MG63 (cell line): ENCODE data around the gene MYCL. TPM values are rescaled to one million over a fixed set of nuclear protein-coding genes. Genes with fewer than 3 reads are reported as not detected.
"Not testable (repeated sequence)": the region's sequence is repeated elsewhere in the genome, so short reads cannot be mapped to it uniquely, and the experiment has no call there.

ENCODE experiments used
- DNase-seq: peaks from one replicate; pipeline ENCODE4 v3.0.0-alpha.2; 2020
- H3K27me3 ChIP-seq: fragments of 250-450 bp; sonication (Bioruptor Pico); 2 replicates; pipeline ENCODE4 v1.5.1; 2020; ENCODE audit warnings: mild to moderate bottlenecking, moderate library complexity
- H3K36me3 ChIP-seq: fragments of 250-450 bp; sonication (Bioruptor Pico); 2 replicates; pipeline ENCODE4 v1.5.1; 2020; ENCODE audit warnings: mild to moderate bottlenecking, moderate library complexity
- H3K4me3 ChIP-seq: fragments of 250-450 bp; sonication (Bioruptor Pico); 2 replicates; pipeline ENCODE4 v1.5.1; 2020; ENCODE audit warnings: mild to moderate bottlenecking, moderate library complexity
- H3K9me3 ChIP-seq: fragments of 250-450 bp; sonication (Bioruptor Pico); 2 replicates; pipeline ENCODE4 v1.5.1; 2020; ENCODE audit warnings: mild to moderate bottlenecking, moderate library complexity
- total RNA-seq: library from RNA; depleted of rRNA; stranded (reverse); fragments of >200 nt; shearing (Covaris generic); gene quantifications from 2 replicates; pipeline ENCODE4 v1.2.3, GENCODE V29; 2014; ENCODE audit warnings: low replicate concordance

Gene MYCL
- total RNA-seq, 1 experiment from 2014 or later, result 0.07 TPM

DNA sequence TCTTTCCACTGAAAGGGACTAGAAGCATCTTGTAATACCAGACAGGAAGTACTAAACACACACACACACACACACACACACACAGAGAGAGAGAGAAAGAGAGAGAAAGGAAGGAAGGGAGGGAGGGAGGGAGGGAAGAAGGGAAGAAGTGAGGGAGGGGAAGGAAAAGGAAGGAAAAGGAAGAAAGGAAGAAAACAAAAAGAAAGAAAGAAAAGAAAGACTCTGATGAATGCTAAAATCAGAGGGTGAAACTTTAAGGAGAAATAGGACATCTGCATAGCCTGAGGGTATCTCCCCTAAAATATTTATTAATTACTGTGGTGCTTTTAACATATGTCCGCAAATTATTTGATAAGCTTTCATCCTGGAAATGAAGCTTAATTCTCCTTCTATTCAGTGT is 29.0 kb downstream of the MYCL start:
- Histone ChIP-seq H3K9me3 (no peaks in the 10 kb centered on the region), H3K4me3 (no peak overlapping the region), H3K27me3 (no peaks in the 10 kb centered on the region), H3K36me3 (peaks cover 3% of the 10 kb centered on the region)
- no peak for DNase-seq

DNA sequence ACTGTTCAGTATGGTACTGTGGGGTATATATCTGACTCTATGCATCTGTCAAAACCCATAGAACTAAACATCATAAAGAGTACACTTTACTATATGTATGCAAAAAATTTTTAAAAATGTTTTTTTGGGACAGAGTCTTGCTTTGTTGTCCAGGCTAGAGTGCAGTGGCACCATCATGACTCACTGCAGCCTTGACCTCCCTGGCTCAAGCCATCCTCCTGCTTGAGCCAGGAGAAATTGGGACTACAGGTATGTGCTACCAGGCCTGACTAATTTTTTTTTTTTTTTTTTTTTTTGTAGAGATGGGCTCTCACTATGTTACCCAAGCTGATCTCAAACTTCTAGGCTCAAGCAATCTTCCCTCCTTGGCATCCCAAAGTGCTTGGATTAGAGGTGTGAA is 29.9 kb downstream of the MYCL start:
- Histone ChIP-seq H3K9me3 (no peaks in the 10 kb centered on the region), H3K36me3 (peaks cover 2% of the 10 kb centered on the region), H3K27me3 (no peaks in the 10 kb centered on the region), H3K4me3 (no peak overlapping the region)
- DNase-seq, result no peak

DNA sequence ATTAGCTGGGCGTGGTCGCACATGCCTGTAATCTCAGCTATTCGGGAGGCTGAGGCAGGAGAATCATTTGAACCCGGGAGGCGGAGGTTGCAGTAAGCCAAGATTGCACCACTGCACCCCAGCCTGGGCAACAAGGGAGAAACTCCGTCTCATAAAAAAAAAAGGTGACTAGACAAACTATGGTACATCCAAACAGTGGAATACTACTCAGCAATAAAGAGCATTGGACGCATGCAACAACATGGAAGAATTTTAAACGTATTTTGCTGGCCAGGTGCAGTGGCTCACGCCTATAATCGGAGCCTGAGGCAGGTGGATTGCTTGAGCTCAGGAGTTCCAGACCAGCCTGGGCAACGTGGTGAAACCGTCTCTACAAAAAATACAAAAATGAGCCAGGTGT is 30.7 kb downstream of the MYCL start:
- not testable (repeated sequence) for H3K27me3 ChIP-seq

DNA sequence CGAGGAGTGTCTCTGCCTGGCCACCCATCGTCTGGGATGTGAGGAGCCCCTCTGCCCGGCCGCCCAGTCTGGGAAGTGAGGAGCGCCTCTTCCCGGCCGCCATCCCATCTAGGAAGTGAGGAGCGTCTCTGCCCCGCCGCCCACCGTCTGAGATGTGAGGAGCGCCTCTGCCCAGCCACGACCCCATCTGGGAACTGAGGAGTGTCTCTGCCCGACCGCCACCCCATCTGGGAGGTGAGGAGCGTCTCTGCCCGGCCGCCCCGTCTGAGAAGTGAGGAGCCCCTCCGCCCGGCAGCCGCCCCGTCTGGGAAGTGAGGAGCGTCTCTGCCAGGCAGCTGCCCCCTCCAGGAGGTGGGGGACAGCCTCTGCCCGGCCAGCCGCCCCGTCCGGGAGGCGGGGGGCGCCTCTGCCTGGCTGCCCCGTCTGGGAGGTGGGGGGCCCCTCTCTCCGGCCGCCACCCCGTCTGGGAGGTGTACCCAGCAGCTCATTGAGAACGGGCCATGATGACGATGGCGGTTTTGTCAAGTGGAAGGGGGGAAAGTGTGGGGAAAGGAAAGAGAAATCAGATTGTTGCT is 32.1 kb downstream of the MYCL start:
- not testable (repeated sequence) for DNase-seq, H3K9me3 ChIP-seq

More for the DNA sequence above, 30.7 kb downstream of the MYCL start:
- not testable (repeated sequence) for H3K9me3 ChIP-seq, H3K4me3 ChIP-seq, DNase-seq, H3K36me3 ChIP-seq

DNA sequence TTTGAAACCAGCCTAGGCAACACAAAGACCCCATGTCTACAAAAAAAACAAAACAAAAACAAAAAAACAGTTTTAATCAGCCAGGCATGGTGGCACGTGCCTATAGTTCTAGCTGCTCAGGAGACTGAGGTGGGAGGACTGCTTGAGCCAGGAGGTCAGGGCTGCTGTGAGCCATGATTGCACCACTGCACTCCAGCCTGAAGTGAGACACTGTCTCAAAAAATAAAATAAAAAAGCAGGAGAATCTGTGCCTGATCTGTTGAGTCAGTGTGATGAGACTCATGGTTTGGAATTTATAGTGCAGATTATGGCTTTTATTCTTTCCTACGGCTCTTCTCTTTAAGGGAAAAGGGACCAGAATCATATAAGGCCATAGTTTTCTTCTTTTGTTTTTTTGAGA is 35.0 kb downstream of the MYCL start:
- peak; percentile 55 for DNase-seq
- no peaks in the 10 kb centered on the region for H3K27me3 ChIP-seq
- H3K36me3 ChIP-seq, result peaks cover 4% of the 10 kb centered on the region
- no peaks in the 10 kb centered on the region for H3K9me3 ChIP-seq
- no peak overlapping the region for H3K4me3 ChIP-seq

More for the DNA sequence above, 32.1 kb downstream of the MYCL start:
- H3K4me3 ChIP-seq, H3K36me3 ChIP-seq, H3K27me3 ChIP-seq: not testable (repeated sequence)

DNA sequence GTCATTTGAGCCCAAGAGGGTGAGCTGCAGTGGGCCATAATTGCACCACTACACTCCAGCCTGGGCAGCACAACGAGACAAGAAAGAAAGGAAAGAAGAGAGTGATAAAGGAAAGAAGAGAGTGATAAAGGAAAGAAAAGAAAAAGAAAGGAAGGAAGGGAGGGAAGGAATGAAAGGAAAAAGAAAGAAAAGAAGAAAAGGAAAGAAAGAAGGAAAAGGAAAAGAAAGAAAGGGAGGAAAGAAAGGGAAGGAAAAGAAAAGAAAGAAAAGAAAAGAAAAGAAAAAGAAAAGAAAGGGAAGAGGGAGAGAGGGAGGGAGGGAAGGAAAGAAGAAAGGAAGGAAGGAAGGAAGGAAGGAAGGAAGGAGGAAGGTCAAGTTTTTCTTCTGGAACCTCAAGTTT is 36.0 kb downstream of the MYCL start:
- no peak for DNase-seq
- Histone ChIP-seq H3K36me3 (peaks cover 2% of the 10 kb centered on the region; the same call in 1 of the 2 replicates), H3K9me3 (no peaks in the 10 kb centered on the region), H3K4me3 (no peak overlapping the region), H3K27me3 (no peaks in the 10 kb centered on the region)

DNA sequence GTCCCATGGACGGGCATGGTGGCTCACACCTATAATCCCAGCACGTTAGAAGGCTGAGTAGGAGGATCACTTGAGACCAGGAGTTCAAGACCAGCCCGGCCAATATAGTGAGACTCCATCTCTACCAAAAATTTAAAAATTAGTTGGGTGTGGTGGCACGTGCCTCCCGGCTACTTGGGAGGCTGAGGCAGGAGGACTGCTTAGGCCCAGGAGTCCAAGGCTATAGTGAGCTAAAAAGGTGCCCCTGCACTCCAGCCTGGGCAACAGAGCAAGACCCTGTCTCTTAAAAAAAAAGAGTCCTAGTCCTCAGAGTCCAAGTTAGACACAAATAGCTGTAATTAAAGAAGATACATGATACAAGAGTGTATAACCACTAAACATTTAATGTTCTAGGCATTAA is 38.5 kb downstream of the MYCL start:
- H3K4me3 ChIP-seq, result no peak overlapping the region
- no peak for DNase-seq
- no peaks in the 10 kb centered on the region for H3K9me3 ChIP-seq
- peaks cover 2% of the 10 kb centered on the region; the same call in 1 of the 2 replicates for H3K36me3 ChIP-seq
- H3K27me3 ChIP-seq, result no peaks in the 10 kb centered on the region

DNA sequence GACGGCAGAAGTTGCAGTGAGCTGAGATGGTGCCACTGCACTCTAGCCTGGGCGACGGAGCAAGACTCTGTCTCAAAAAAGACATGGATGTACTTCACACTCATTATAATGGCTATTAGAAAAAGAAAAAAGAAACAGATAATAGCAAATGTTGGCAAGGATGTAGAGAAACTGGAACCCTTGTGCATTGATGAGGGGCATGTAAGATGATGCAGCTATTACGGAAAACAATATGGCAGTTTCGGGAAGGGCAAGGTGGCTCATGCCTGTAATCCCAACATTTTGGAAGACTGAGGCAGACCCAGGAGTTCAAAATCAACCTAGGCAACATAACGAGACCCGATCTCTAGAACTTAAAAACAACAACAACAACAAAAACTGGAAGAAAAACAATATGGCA is 40.7 kb downstream of the MYCL start:
- no peak for DNase-seq
- Histone ChIP-seq H3K36me3 (peaks cover 18% of the 10 kb centered on the region), H3K9me3 (no peaks in the 10 kb centered on the region), H3K27me3 (no peaks in the 10 kb centered on the region), H3K4me3 (no peak overlapping the region)

DNA sequence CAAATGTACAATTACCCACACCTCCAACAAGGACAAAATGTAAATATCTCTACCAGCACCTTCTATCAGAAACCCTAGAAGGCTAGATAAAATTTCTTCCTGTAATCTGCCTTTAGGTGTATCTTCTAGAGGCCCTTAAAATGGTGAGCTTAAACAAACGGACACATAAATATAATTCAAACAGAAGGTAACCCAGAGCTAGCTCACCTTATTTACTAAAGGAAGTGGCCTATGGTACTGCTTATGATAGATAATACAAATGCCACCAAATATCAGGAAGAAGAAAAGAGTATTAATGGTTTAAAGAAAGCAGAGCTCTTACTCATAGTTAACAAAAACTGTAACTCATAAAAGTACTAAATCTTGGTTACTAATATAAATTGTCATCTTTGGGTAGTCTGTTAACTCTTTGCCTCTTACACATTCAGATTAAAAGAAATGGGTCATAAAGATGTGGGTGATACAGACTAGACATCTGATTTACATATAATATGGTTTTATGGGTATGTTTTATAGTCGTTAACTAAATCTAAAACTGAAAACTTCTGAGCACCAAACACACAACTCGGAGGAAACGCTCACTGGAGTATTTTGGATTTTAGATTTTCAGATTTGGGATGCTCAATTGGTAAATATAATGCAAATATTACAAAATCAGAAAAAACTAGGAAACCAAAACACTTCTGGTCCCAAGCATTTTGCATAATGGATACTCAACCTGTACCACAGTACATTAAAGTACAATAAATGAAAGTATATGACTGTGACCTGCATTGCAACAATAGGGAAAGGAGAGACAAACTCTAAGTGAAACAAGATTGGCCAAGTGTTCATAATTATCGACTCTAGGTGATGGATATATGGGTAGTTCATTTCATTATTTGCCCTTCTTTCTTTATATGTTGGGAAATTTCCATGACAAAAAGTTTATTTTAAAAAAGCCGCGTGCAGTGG is 41.6 kb downstream of the MYCL start:
- DNase-seq, result no peak
- H3K27me3 ChIP-seq, result no peaks in the 10 kb centered on the region
- H3K4me3 ChIP-seq, result no peak overlapping the region
- no peaks in the 10 kb centered on the region for H3K9me3 ChIP-seq
- peaks cover 24% of the 10 kb centered on the region for H3K36me3 ChIP-seq

DNA sequence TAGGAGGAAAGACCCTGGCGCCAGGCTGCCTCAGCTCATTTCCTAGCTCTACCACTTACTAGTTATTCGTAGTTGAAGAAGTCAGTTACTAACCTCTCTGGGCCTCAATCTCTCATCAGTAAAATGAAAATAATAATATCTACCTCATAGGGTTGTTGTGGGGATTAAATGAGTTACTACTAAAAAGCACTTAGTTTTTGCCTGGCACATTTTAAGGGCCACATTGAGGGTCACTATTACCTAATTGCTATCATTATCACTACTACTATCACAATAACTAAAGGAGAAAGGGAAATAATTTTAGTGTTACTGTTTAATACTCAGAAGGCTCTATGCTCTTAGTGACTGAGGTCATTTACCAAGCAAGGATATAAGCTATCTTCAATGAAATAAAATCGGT is 43.4 kb downstream of the MYCL start:
- Histone ChIP-seq H3K4me3 (no peak overlapping the region), H3K9me3 (no peaks in the 10 kb centered on the region), H3K27me3 (no peaks in the 10 kb centered on the region), H3K36me3 (peaks cover 36% of the 10 kb centered on the region)
- no peak for DNase-seq

DNA sequence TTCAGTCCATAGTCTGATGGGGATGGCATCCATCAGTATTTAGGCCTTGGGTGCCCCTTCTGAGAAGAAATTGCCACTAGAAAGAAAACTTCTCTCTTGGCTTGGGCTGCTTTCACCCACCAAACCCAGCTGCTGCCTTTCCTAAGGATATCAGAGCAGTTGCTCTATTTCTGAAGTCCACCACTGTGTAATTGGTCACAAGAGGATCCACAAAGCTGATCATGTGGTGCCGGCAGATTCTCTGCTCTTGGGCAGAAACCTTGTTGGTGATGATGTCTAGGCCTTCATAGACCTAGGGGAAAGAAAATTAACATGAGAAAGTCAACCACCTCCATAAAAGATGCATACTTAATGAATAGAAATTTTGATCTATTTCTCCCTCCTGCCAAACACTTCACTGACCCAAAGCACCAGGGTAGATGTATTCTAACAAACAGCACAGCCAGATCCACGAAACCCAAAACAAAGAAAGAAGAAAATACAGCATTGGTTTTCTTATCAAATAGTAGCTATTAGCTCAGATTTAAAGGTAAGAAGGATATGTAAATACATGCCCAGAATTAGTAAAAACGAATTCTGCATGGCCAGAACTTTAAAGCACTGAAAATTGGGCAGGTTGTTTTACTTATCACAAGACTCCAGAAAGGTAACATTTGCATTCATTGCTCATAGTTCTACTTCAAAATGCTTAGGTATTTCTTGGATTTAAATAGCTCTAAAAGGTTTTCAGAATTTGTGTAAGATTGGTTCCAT is 44.4 kb downstream of the MYCL start:
- Histone ChIP-seq H3K36me3 (peaks cover 41% of the 10 kb centered on the region), H3K9me3 (no peaks in the 10 kb centered on the region), H3K4me3 (no peak overlapping the region), H3K27me3 (no peaks in the 10 kb centered on the region)
- DNase-seq, result no peak

DNA sequence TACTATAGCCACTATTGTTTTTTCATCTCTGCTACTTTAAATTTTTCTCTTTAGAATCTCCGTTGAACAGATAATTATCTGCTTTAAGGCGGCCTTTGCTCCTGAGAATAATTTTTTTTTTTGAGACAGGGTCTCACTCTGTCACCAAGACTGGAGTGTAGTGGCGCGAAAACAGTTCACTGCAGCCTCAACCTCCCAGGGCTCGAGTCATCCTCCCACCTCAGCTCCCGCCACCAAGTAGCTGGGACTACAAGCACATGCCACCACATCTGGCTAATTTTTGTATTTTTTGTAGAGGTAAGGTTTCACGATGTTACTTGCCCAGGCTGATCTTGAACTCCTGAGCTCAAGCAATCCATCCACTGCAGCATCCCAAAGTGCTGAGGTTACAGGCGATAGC is 47.0 kb downstream of the MYCL start:
- Histone ChIP-seq H3K4me3 (no peak overlapping the region), H3K9me3 (no peaks in the 10 kb centered on the region), H3K27me3 (no peaks in the 10 kb centered on the region), H3K36me3 (peaks cover 57% of the 10 kb centered on the region)
- DNase-seq, result no peak

DNA sequence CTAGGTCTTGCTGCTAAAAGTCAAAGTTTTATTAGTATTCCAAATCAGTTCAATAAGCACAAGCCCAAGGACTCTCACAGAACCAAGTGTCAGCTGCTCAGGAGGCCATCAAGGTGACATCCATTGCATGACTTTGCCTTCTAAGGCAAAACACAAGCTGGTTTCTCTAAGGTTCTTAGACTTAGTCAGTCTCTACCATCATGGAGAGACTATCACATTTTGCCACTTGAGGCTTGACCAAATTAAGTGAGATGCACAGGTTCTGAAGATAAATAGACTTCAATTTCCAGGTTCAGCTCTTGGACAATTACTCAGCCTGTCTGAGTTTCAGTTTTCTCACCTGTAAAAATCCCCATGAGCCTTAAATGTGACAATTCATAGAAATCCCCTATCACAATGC is 47.4 kb downstream of the MYCL start:
- H3K36me3 ChIP-seq, result peaks cover 62% of the 10 kb centered on the region
- no peaks in the 10 kb centered on the region for H3K27me3 ChIP-seq
- no peak overlapping the region for H3K4me3 ChIP-seq
- DNase-seq, result no peak
- H3K9me3 ChIP-seq, result no peaks in the 10 kb centered on the region

DNA sequence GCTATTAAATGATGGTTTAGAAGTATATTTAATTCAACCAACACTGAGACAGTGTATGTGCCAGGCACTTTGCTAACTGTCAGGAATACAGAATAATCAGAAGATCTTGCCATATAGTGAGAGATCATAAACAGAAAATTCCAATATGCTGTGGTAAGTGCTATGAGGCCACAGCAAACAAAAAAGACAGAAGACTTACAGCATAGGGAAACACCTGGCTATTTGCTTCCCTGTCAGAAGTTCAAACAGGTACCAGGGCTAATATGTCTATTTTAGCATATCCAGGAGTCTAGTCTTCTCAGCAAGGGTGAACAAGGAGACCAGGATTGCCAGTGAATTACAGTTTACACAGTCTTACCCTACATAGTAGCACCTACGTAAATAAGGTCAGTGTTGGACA is 48.8 kb downstream of the MYCL start:
- H3K36me3 ChIP-seq, result peaks cover 66% of the 10 kb centered on the region
- no peaks in the 10 kb centered on the region for H3K9me3 ChIP-seq
- no peak for DNase-seq
- no peak overlapping the region for H3K4me3 ChIP-seq
- no peaks in the 10 kb centered on the region for H3K27me3 ChIP-seq

DNA sequence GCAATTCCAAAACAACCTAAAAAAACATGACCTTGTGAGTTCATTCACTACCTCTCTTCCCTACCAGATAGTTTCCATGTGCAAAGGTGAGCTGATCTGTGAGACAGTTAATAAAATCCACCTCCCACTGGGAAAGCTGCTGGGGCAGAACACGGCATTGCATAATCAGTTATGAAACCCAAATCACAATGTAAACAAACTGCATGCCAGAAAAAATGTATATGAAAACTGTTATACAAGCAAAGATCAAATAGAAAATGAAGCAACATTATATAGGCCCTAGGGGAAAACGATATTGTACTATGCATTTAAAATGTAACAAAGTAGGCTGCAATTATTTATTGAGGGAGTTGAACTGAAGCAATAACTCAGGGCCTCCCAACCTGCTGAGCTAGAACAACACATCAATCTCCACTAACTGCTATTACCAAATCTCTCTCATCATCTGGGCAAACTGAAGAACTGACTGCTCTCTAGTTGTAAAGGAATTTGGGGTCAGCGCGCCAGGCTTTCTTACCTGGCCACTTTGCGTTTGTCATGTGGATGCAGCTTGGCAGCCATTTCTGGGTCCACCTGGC is 49.4 kb downstream of the MYCL start:
- Histone ChIP-seq H3K27me3 (no peaks in the 10 kb centered on the region), H3K4me3 (no peak overlapping the region), H3K9me3 (no peaks in the 10 kb centered on the region), H3K36me3 (peaks cover 69% of the 10 kb centered on the region)
- no peak for DNase-seq

DNA sequence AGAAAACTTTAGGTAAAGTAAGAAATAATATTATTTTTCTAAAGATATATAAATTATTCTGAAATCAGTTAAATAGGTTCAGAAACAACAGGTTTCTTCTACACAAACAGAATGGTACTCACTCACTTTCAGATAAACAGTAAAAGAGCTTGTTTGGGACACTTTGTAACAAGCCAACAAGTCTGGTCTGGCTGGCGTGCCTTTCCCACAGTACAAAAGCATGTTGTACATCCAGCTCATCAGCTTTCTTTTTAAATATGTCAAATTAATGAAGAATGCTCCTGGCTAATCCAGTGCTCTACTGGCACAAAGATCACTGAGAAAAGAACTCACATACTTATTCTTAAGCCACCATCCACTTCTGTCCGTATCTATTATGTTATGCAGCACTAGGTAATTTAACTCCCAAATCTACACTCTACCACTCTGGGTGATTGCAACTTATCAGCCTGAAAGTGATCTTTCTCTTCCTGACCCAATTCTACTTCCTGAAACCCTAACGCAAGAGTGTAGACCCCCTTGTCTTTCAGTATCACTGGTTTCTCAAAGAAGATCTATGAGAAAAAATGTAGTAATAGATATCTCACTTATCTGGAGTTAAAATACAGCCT is 51.0 kb downstream of the MYCL start:
- Histone ChIP-seq H3K9me3 (no peaks in the 10 kb centered on the region), H3K4me3 (no peak overlapping the region), H3K27me3 (no peaks in the 10 kb centered on the region), H3K36me3 (peaks cover 62% of the 10 kb centered on the region)
- DNase-seq, result no peak

DNA sequence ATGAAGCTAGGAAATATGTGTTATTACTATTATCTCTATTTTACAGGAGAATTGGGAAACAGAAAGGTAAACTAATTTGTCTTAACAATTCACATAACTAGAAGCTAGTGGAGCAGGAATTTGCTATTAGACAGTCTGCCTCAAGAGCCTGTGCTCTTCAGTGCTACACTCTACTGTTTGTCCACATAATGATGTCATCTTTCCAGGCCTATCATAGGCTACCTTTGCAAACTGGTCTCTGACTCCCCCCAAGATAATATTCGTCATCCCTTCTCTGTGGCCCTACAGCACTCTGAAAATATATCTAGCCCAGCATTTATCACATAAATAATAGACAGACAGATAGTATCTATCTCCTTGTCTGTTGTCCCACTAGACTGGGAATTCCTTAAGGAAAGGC is 52.5 kb downstream of the MYCL start:
- Histone ChIP-seq H3K9me3 (no peaks in the 10 kb centered on the region), H3K27me3 (no peaks in the 10 kb centered on the region), H3K4me3 (no peak overlapping the region), H3K36me3 (peaks cover 58% of the 10 kb centered on the region)
- DNase-seq, result no peak
